AG04450 (cell line): ENCODE measurements around the gene TRPV2. TPM values are rescaled to one million over a fixed set of nuclear protein-coding genes. Genes with fewer than 3 reads are reported as not detected.

Experiments
- CTCF ChIA-PET: fragments of 300-600, 350-600 bp; formaldehyde crosslinking; extraction: SDS; loops from one replicate; lab custom pipeline; 2022; ENCODE audit warnings: antibody characterized with exemption, inconsistent platforms; lab: Charles Lee
- POLR2A ChIA-PET: fragments of 350-600 bp; formaldehyde crosslinking; extraction: SDS; loops from one replicate; lab custom pipeline; 2021; ENCODE audit warnings: antibody characterized with exemption, inconsistent platforms; lab: Yijun Ruan, JAX
- DNase-seq: peaks from one replicate; pipeline ENCODE4 v3.0.0-alpha.2; 2011; ENCODE audit warnings: low read depth, low spot score
- H3K27ac ChIP-seq: one replicate; pipeline ENCODE4 v1.5.1; 2012; ENCODE audit warnings: low read depth, low read length, control low read depth
- H3K27me3 ChIP-seq: one replicate; pipeline ENCODE4 v1.6.0; 2012; ENCODE audit warnings: low read length; ENCODE audit not compliant: control insufficient read depth, insufficient read depth
- H3K4me3 ChIP-seq: 2 replicates; pipeline ENCODE4 v1.5.1; 2011; ENCODE audit warnings: mild to moderate bottlenecking, low read depth, low read length, control low read depth
- H3K9me3 ChIP-seq: 2 replicates; pipeline ENCODE4 v1.5.1; 2012; ENCODE audit warnings: low read length; ENCODE audit not compliant: control insufficient read depth, insufficient read depth
- polyA plus RNA-seq: library from polyadenylated mRNA; depleted of rRNA; stranded (reverse); fragments of >200 nt; gene quantifications from 2 replicates; pipeline ENCODE4 v1.2.3, GENCODE V29; 2011
- TF ChIP-seq, protein P1 (sequence below): IDR thresholded peaks from 2 replicates; pipeline ENCODE4 v1.5.1; 2011; ENCODE audit warnings: low read depth, low read length, control low read depth, inconsistent platforms

Gene TRPV2
- polyA plus RNA-seq, 1 experiment = 30.8 TPM

DNA sequence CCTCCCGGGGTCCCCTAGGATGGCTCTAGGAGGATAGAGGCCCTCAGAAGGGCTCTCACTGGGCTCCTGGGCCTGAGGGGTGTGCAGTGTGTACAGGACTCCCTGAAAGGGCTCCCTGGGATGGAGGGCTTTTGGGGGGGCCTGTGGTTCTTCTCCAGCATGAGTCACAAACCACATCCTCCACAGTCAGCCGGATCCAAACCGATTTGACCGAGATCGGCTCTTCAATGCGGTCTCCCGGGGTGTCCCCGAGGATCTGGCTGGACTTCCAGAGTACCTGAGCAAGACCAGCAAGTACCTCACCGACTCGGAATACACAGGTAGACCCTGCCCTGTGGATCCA lies 4.5 kb downstream of the TRPV2 start:
- Histone ChIP-seq H3K27ac (peak overlapping the region; percentile 99), H3K27me3 (no peaks in the 10 kb centered on the region), H3K4me3 (peak overlapping the region; percentile 20), H3K9me3 (no peaks in the 10 kb centered on the region; the same call in 1 of the 2 replicates)
- ChIA-PET CTCF (interaction anchor here (1.1 to 4.7 kb wide), 2 partner anchors 8 to 56 kb away, joined by 3 to 26 read pairs; no protein-coding TSS in a partner anchor), POLR2A (interaction anchor here (1.0 to 4.4 kb wide), 5 partner anchors 8 to 39 kb away, joined by 3 to 28 read pairs (median 5); partner anchors contain the start of gene UBB)
- DNase-seq = peak; percentile 50
- TF ChIP-seq, protein P1, sequence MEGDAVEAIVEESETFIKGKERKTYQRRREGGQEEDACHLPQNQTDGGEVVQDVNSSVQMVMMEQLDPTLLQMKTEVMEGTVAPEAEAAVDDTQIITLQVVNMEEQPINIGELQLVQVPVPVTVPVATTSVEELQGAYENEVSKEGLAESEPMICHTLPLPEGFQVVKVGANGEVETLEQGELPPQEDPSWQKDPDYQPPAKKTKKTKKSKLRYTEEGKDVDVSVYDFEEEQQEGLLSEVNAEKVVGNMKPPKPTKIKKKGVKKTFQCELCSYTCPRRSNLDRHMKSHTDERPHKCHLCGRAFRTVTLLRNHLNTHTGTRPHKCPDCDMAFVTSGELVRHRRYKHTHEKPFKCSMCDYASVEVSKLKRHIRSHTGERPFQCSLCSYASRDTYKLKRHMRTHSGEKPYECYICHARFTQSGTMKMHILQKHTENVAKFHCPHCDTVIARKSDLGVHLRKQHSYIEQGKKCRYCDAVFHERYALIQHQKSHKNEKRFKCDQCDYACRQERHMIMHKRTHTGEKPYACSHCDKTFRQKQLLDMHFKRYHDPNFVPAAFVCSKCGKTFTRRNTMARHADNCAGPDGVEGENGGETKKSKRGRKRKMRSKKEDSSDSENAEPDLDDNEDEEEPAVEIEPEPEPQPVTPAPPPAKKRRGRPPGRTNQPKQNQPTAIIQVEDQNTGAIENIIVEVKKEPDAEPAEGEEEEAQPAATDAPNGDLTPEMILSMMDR = no peak

DNA sequence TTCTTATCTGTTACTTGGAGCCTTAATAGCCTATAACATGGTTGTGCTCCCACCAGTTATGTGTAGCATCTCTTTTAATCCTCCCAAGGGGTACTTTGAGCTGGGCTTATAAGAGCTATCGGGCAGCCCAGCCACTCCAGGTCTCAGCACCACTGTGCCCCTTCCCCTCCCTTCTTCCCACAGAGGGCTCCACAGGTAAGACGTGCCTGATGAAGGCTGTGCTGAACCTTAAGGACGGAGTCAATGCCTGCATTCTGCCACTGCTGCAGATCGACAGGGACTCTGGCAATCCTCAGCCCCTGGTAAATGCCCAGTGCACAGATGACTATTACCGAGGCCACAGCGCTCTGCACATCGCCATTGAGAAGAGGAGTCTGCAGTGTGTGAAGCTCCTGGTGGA lies 7.0 kb downstream of the TRPV2 start:
- CTCF ChIA-PET = interaction anchor here (0.6 kb wide), 1 partner anchor 16 kb away, joined by 3 read pairs; no protein-coding TSS in a partner anchor
- H3K27ac ChIP-seq = no peak overlapping the region

DNA sequence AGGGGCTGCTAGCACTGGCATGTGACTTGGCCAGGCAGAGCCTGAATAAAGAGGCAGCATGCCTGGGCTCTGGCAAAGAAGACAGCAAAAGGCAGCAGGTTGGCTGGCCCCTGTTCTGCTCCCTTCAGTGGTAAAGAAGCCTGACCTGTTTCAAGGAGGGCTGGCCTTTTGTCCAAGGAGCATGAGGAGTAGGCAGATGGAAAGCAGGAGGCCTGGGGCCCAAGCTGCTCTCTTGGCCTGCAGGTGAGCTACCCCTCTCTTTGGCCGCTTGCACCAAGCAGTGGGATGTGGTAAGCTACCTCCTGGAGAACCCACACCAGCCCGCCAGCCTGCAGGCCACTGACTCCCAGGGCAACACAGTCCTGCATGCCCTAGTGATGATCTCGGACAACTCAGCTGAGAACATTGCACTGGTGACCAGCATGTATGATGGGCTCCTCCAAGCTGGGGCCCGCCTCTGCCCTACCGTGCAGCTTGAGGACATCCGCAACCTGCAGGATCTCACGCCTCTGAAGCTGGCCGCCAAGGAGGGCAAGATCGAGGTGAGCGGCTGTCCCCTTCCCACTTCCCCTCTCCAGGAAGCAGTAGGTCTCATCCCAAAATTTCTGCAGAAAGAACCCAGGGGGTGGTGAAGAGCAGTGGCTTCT lies 8.0 kb downstream of the TRPV2 start:
- no peak overlapping the region for H3K4me3 ChIP-seq
- H3K27ac ChIP-seq = no peak overlapping the region
- POLR2A ChIA-PET = no interaction called here
- TF ChIP-seq, protein P1 = no peak
- no peaks in the 10 kb centered on the region for H3K9me3 ChIP-seq
- H3K27me3 ChIP-seq = no peaks in the 10 kb centered on the region
- no peak for DNase-seq
- CTCF ChIA-PET = interaction anchor here (1.3 kb wide), 1 partner anchor 60 kb away, joined by 5 read pairs; no protein-coding TSS in a partner anchor

More for the DNA sequence above, 7.0 kb downstream of the TRPV2 start:
- POLR2A ChIA-PET = interaction anchor here (0.7 kb wide), 1 partner anchor 798 kb away, joined by 6 read pairs; no protein-coding TSS in a partner anchor
- TF ChIP-seq, protein P1 = no peak
- no peak for DNase-seq
- H3K4me3 ChIP-seq = no peak overlapping the region
- H3K27me3 ChIP-seq = no peaks in the 10 kb centered on the region
- H3K9me3 ChIP-seq = no peaks in the 10 kb centered on the region

DNA sequence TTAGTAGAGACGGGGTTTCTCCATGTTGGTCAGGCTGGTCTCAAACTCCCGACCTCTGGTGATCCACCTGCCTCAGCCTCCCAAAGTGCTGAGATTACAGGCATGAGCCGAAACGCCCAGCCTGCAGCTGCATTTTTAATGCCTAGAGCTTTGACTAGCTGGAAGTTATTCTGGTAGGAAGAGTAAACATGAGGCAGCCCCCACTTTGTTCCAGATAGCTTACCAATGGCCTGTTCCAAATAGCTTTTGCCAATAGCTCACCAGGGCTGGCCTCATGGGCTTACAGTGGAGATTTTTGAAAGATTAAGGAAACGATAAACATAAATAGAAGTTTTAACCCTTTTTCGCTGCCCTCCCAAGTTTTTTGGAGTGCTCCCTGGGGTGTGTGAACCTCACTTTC lies 9.8 kb downstream of the TRPV2 start:
- H3K4me3 ChIP-seq = no peak overlapping the region
- TF ChIP-seq, protein P1 = no peak
- no peak overlapping the region for H3K27ac ChIP-seq
- POLR2A ChIA-PET = interaction anchor here (1.1 kb wide), 1 partner anchor 44 kb away, joined by 3 read pairs; the partner anchor contains the start of gene UBB
- DNase-seq = no peak
- CTCF ChIA-PET = interaction anchor here (0.7 to 1.0 kb wide), 2 partner anchors 10 to 166 kb away, joined by 3 to 10 read pairs; partner anchors contain the start of gene TRPV2
- H3K9me3 ChIP-seq = no peaks in the 10 kb centered on the region
- H3K27me3 ChIP-seq = no peaks in the 10 kb centered on the region
